ENCODE measurements around the gene CAPZB.

- no peak for TF ChIP-seq POLR2AphosphoS5 (IDR thresholded peaks at IDR 0.05; ENCODE audit: low read depth, low read length)
- TF ChIP-seq, protein P1, sequence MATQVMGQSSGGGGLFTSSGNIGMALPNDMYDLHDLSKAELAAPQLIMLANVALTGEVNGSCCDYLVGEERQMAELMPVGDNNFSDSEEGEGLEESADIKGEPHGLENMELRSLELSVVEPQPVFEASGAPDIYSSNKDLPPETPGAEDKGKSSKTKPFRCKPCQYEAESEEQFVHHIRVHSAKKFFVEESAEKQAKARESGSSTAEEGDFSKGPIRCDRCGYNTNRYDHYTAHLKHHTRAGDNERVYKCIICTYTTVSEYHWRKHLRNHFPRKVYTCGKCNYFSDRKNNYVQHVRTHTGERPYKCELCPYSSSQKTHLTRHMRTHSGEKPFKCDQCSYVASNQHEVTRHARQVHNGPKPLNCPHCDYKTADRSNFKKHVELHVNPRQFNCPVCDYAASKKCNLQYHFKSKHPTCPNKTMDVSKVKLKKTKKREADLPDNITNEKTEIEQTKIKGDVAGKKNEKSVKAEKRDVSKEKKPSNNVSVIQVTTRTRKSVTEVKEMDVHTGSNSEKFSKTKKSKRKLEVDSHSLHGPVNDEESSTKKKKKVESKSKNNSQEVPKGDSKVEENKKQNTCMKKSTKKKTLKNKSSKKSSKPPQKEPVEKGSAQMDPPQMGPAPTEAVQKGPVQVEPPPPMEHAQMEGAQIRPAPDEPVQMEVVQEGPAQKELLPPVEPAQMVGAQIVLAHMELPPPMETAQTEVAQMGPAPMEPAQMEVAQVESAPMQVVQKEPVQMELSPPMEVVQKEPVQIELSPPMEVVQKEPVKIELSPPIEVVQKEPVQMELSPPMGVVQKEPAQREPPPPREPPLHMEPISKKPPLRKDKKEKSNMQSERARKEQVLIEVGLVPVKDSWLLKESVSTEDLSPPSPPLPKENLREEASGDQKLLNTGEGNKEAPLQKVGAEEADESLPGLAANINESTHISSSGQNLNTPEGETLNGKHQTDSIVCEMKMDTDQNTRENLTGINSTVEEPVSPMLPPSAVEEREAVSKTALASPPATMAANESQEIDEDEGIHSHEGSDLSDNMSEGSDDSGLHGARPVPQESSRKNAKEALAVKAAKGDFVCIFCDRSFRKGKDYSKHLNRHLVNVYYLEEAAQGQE (IDR thresholded peaks at IDR 0.05; ENCODE audit: insufficient read depth in 1 of 2, low read depth in 2 of 2, low read length in 2 of 2), result no peak
- TF ChIP-seq TAF1 (IDR thresholded peaks at IDR 0.05; ENCODE audit: borderline replicate concordance, insufficient read depth, low read length), result no peak
- no peak for TF ChIP-seq SIN3A (IDR thresholded peaks at IDR 0.05; ENCODE audit: borderline replicate concordance, insufficient read depth, low read length)
- TF ChIP-seq FOXP2 (optimal IDR thresholded peaks at IDR 0.05; ENCODE audit: borderline replicate concordance, extremely low read depth, extremely low read length, insufficient read depth), result no peak
Measured at GRCh38 chr1:19385221-19385620, 100.1 kb downstream of the CAPZB start.
